Calu3 (cell line): Measurements from ENCODE around the gene GRAP2. TPM values are rescaled to one million over a fixed set of nuclear protein-coding genes. Genes with fewer than 3 reads are reported as not detected.

ENCODE experiments used
- Bru-seq: library from RNA; stranded (reverse); fragments of 400-500 nt; gene quantifications from one replicate; lab custom pipeline; 2021; lab: Mats Ljungman, UMichigan
- BruChase-seq, 2 experiments: library from RNA; stranded (reverse); fragments of 400-500 nt; gene quantifications; one replicate each; lab custom pipeline; 2021; lab: Mats Ljungman, UMichigan
- BruUV-seq: library from RNA; stranded (reverse); fragments of 400-500 nt; replicated peaks from 2 replicates; lab custom pipeline; 2021; lab: Mats Ljungman, UMichigan
- CTCF ChIA-PET: fragments of 300-600 bp; sonication (Branson Sonifier 250); formaldehyde crosslinking; loops from one replicate; lab custom pipeline; 2022; ENCODE audit warnings: antibody characterized with exemption; lab: Charles Lee
- DNase-seq: peaks from one replicate; pipeline ENCODE4 v3.0.0; 2022
- H3K27ac Mint-ChIP-seq: one replicate; pipeline ENCODE4 v1.8.0; 2022; ENCODE audit warnings: mixed read lengths; ENCODE audit not compliant: unreplicated experiment
- H3K27me3 Mint-ChIP-seq: one replicate; pipeline ENCODE4 v1.8.0; 2022; ENCODE audit warnings: mixed read lengths; ENCODE audit not compliant: unreplicated experiment
- H3K36me3 Mint-ChIP-seq: one replicate; pipeline ENCODE4 v1.8.0; 2022; ENCODE audit warnings: mild to moderate bottlenecking, moderate library complexity, mixed read lengths; ENCODE audit not compliant: insufficient read depth, unreplicated experiment
- H3K4me1 Mint-ChIP-seq: one replicate; pipeline ENCODE4 v1.8.0; 2022; ENCODE audit warnings: mild to moderate bottlenecking, low read depth, mixed read lengths; ENCODE audit not compliant: unreplicated experiment
- H3K4me3 Mint-ChIP-seq: one replicate; pipeline ENCODE4 v1.8.0; 2022; ENCODE audit warnings: mild to moderate bottlenecking, low read depth, moderate library complexity, mixed read lengths; ENCODE audit not compliant: unreplicated experiment
- H3K9me3 Mint-ChIP-seq: one replicate; pipeline ENCODE4 v1.8.0; 2022; ENCODE audit warnings: low read depth, mixed read lengths; ENCODE audit not compliant: unreplicated experiment
- CTCF ChIP-seq: fragments of 200-600 bp; IDR thresholded peaks from one replicate; pipeline ENCODE4 v1.8.0; 2022; ENCODE audit warnings: antibody characterized with exemption; ENCODE audit not compliant: unreplicated experiment
- intact Hi-C: fragments of 100-400 bp; cut with micrococcal nuclease; formaldehyde crosslinking; loops from one replicate; pipeline ENCODE4 v1.10.0; 2022; ENCODE audit not compliant: unreplicated experiment
- long read RNA-seq: library from polyadenylated mRNA; stranded (forward); transcript quantifications from one replicate; pipeline ENCODE4 v2.0.0, GENCODE V29; 2022
- total RNA-seq: library from RNA; stranded (reverse); gene quantifications from 2 replicates; pipeline ENCODE4 v1.2.3, GENCODE V29; 2022

Gene GRAP2
- total RNA-seq (not detected in 2 replicates), Bru-seq, nascent RNA (percentile 5 among the genes with signal in this experiment), BruChase-seq, experiment 1, labeled RNA remaining after a 6-hour chase (percentile 3 among the genes with signal in this experiment), BruChase-seq, experiment 2, labeled RNA remaining after a 2-hour chase (percentile 4 among the genes with signal in this experiment)
- long read RNA-seq = 0 reads

- H3K4me1 Mint-ChIP-seq = no peaks in the 10 kb centered on the region
- CTCF ChIA-PET = no interaction called here
Measured at GRCh38 chr22:39900306-39901227, at the start of gene GRAP2. GRAP2 (plus strand) TSS chr22:39901084; CDS start chr22:39947107, 46,023 bp downstream.

GRCh38 chr22:39851606-39852315, 49.1 kb upstream of the GRAP2 start:
- no peak for TF ChIP-seq CTCF
- no peak overlapping the region for H3K27ac Mint-ChIP-seq
- intact Hi-C loops = no loop called here
- BruUV-seq = no TSS peak
- no peaks in the 10 kb centered on the region for H3K4me1 Mint-ChIP-seq
- no peak overlapping the region for H3K4me3 Mint-ChIP-seq
- DNase-seq = no peak
- no peaks in the 10 kb centered on the region for H3K36me3 Mint-ChIP-seq
- no peaks in the 10 kb centered on the region for H3K9me3 Mint-ChIP-seq
- peaks cover 31% of the 10 kb centered on the region for H3K27me3 Mint-ChIP-seq
- CTCF ChIA-PET = interaction anchor here (0.6 kb wide), 1 partner anchor 96 kb away, joined by 3 read pairs; no protein-coding TSS in a partner anchor

More at GRCh38 chr22:39900306-39901227, at the start of gene GRAP2:
- no peak within 1 kb of the TSS for H3K4me3 Mint-ChIP-seq
- DNase-seq = no peak
- H3K36me3 Mint-ChIP-seq = no peaks in the 10 kb centered on the region
- intact Hi-C loops = no loop called here
- no peak for TF ChIP-seq CTCF
- peaks cover 52% of the 10 kb centered on the region for H3K27me3 Mint-ChIP-seq
- no peaks in the 10 kb centered on the region for H3K9me3 Mint-ChIP-seq
- no peak within 1 kb of the TSS for H3K27ac Mint-ChIP-seq
- BruUV-seq = no TSS peak

GRCh38 chr22:39852799-39853198, 48.1 kb upstream of the GRAP2 start:
- no TSS peak for BruUV-seq
- Mint-ChIP-seq H3K4me3 (no peak overlapping the region), H3K9me3 (no peaks in the 10 kb centered on the region), H3K27ac (no peak overlapping the region), H3K36me3 (no peaks in the 10 kb centered on the region), H3K4me1 (no peaks in the 10 kb centered on the region), H3K27me3 (peaks cover 42% of the 10 kb centered on the region)
- no peak for DNase-seq
- intact Hi-C loops = no loop called here
- no peak for TF ChIP-seq CTCF
- CTCF ChIA-PET = no interaction called here

- Mint-ChIP-seq H3K4me1 (no peaks in the 10 kb centered on the region), H3K27me3 (peaks cover 71% of the 10 kb centered on the region), H3K9me3 (no peaks in the 10 kb centered on the region), H3K36me3 (no peaks in the 10 kb centered on the region), H3K4me3 (no peak overlapping the region), H3K27ac (no peak overlapping the region)
- BruUV-seq = no TSS peak
- no peak for DNase-seq
- CTCF ChIA-PET = interaction anchor here (0.7 kb wide), 1 partner anchor 785 kb away, joined by 3 read pairs; no protein-coding TSS in a partner anchor
- no peak for TF ChIP-seq CTCF
- intact Hi-C loops = no loop called here
Measured at GRCh38 chr22:39856588-39856987, 44.3 kb upstream of the GRAP2 start.
